ENCODE measurements around the gene PPM1H. TPM values are rescaled to one million over a fixed set of nuclear protein-coding genes. Genes with fewer than 3 reads are reported as not detected.
"Not testable (repeated sequence)": the region's sequence is repeated elsewhere in the genome, so short reads cannot be mapped to it uniquely, and the experiment has no call there.

The PPM1H gene
- total and polyA plus RNA-seq, 2 donors (not counting 1 experiment from before 2014, with no cell fraction given) = 0.01 TPM; not detected in 1

- no peaks in the 10 kb centered on the region for H4K20me1 ChIP-seq (ENCODE audit: control insufficient read depth, insufficient read depth, low read length, poor library complexity, severe bottlenecking)
- H3K36me3 ChIP-seq (replicated peaks in 1 of 2; ENCODE audit: control extremely low read depth in 1 of 2, control insufficient read depth in 1 of 2, extremely low read depth in 1 of 2, insufficient read depth in 2 of 2, low read length in 1 of 2) = no peaks in the 10 kb centered on the region
- H3K9me3 Mint-ChIP-seq (ENCODE audit: insufficient read depth) = no peaks in the 10 kb centered on the region
- H3K27ac Mint-ChIP-seq = no peak overlapping the region
- TF ChIP-seq EZH2 (IDR thresholded peaks at IDR 0.05; ENCODE audit: borderline replicate concordance, insufficient read depth, low read depth, low read length, poor library complexity, severe bottlenecking) (no peak), CTCF (IDR thresholded peaks at IDR 0.05) (no peak)
- H3K27me3 Mint-ChIP-seq = peaks cover 2% of the 10 kb centered on the region
- no peaks in the 10 kb centered on the region for H3K9me3 ChIP-seq (ENCODE audit: control extremely low read depth in 1 of 3, control insufficient read depth in 2 of 3, insufficient read depth in 1 of 3, low read length in 2 of 3)
- no peaks in the 10 kb centered on the region for H3K4me1 Mint-ChIP-seq
- H3K9ac ChIP-seq (ENCODE audit: low read length) = no peak overlapping the region
- ChIA-PET POLR2A (no interaction called here), CTCF (no interaction called here)
- H3K4me3 Mint-ChIP-seq = no peak overlapping the region
- no peak for ATAC-seq (ENCODE audit: low read depth)
- no peaks in the 10 kb centered on the region for H3K4me1 ChIP-seq (ENCODE audit: control insufficient read depth in 2 of 2, insufficient read depth in 2 of 2, low read length in 2 of 2)
- DNase-seq = no peak
- H3K4me3 ChIP-seq (ENCODE audit: control extremely low read depth in 1 of 5, extremely low read depth in 1 of 5, insufficient read depth in 1 of 5, low read depth in 2 of 5, low read length in 4 of 5) = no peak overlapping the region
- no peaks in the 10 kb centered on the region for H3K79me2 ChIP-seq (ENCODE audit: control insufficient read depth, insufficient read depth, low read length)
- no peak overlapping the region for H3K4me2 ChIP-seq (replicated peaks; ENCODE audit: low read depth, low read length, poor library complexity, severe bottlenecking)
- intact Hi-C loops (cut with micrococcal nuclease) = no loop called here
- H2AFZ ChIP-seq (ENCODE audit: insufficient read depth, low read depth, low read length, poor library complexity, severe bottlenecking) = no peak overlapping the region
- H3K27me3 ChIP-seq (replicated peaks in 1 of 4; ENCODE audit: control extremely low read depth in 1 of 4, control insufficient read depth in 3 of 4, insufficient read depth in 4 of 4, low read length in 3 of 4) = no peaks in the 10 kb centered on the region
- H3K27ac ChIP-seq (ENCODE audit: low read length in 2 of 2) = no peak overlapping the region
Measured at GRCh38 chr12:62966990-62967506, 32.1 kb upstream of the PPM1H start.

DNA sequence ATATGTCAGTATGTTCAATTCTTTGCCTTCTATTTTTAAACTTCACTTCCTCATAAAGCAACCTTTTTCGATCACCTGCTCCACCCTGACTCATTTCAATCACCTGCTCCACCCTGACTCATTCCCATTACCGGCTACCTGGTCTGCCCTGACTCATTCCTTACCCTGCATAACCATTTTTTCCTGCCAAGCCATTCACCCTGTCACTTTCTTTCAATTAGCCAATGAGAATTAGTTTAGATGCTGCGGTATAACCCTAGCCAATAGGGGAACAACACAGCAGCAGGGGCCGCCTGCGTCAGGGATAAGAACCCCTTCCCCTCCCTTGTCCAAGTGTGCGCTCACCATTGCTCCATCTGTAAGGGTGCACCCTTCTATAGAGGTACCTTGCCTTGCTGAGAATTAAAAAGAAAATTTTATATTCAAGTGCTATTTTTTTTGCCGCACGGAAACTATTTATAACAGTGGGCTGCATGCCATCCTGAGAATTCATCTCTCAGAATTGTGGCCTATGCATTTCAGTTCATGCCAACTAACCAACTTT is 31.6 kb upstream of the PPM1H start:
- CTCF ChIA-PET; H3K9me3 ChIP-seq (ENCODE audit: control extremely low read depth in 1 of 3, control insufficient read depth in 2 of 3, insufficient read depth in 1 of 3, low read length in 2 of 3); H3K4me3 Mint-ChIP-seq; H4K20me1 ChIP-seq (ENCODE audit: control insufficient read depth, insufficient read depth, low read length, poor library complexity, severe bottlenecking); intact Hi-C loops (cut with micrococcal nuclease); ATAC-seq (ENCODE audit: low read depth); H3K9ac ChIP-seq (ENCODE audit: low read length); H3K79me2 ChIP-seq (ENCODE audit: control insufficient read depth, insufficient read depth, low read length); DNase-seq; H3K4me1 Mint-ChIP-seq; H3K4me2 ChIP-seq (replicated peaks; ENCODE audit: low read depth, low read length, poor library complexity, severe bottlenecking); H3K4me3 ChIP-seq (ENCODE audit: control extremely low read depth in 1 of 5, extremely low read depth in 1 of 5, insufficient read depth in 1 of 5, low read depth in 2 of 5, low read length in 4 of 5); H3K27me3 Mint-ChIP-seq; H3K9me3 Mint-ChIP-seq (ENCODE audit: insufficient read depth); H3K36me3 ChIP-seq (replicated peaks in 1 of 2; ENCODE audit: control extremely low read depth in 1 of 2, control insufficient read depth in 1 of 2, extremely low read depth in 1 of 2, insufficient read depth in 2 of 2, low read length in 1 of 2); POLR2A ChIA-PET; H3K27ac ChIP-seq (ENCODE audit: low read length in 2 of 2); H3K27me3 ChIP-seq (replicated peaks in 1 of 4; ENCODE audit: control extremely low read depth in 1 of 4, control insufficient read depth in 3 of 4, insufficient read depth in 4 of 4, low read length in 3 of 4); H2AFZ ChIP-seq (ENCODE audit: insufficient read depth, low read depth, low read length, poor library complexity, severe bottlenecking); H3K4me1 ChIP-seq (ENCODE audit: control insufficient read depth in 2 of 2, insufficient read depth in 2 of 2, low read length in 2 of 2); H3K27ac Mint-ChIP-seq: not testable (repeated sequence)
- WGBS (ENCODE audit: insufficient coverage) = 93% methylated on average over 3 of the region's 8 CpGs

GRCh38 chr12:62965700-62966099 is 30.8 kb upstream of the PPM1H start:
- H3K4me3 Mint-ChIP-seq; H3K27ac Mint-ChIP-seq; H3K9me3 ChIP-seq (ENCODE audit: control extremely low read depth in 1 of 3, control insufficient read depth in 2 of 3, insufficient read depth in 1 of 3, low read length in 2 of 3); H3K9me3 Mint-ChIP-seq (ENCODE audit: insufficient read depth); H3K9ac ChIP-seq (ENCODE audit: low read length); intact Hi-C loops (cut with micrococcal nuclease); H3K4me1 ChIP-seq (ENCODE audit: control insufficient read depth in 2 of 2, insufficient read depth in 2 of 2, low read length in 2 of 2); H3K79me2 ChIP-seq (ENCODE audit: control insufficient read depth, insufficient read depth, low read length); POLR2A ChIA-PET; H3K27me3 Mint-ChIP-seq; H2AFZ ChIP-seq (ENCODE audit: insufficient read depth, low read depth, low read length, poor library complexity, severe bottlenecking); H3K36me3 ChIP-seq (replicated peaks in 1 of 2; ENCODE audit: control extremely low read depth in 1 of 2, control insufficient read depth in 1 of 2, extremely low read depth in 1 of 2, insufficient read depth in 2 of 2, low read length in 1 of 2); ATAC-seq (ENCODE audit: low read depth); H3K4me3 ChIP-seq (ENCODE audit: control extremely low read depth in 1 of 5, extremely low read depth in 1 of 5, insufficient read depth in 1 of 5, low read depth in 2 of 5, low read length in 4 of 5); CTCF ChIA-PET; H3K27me3 ChIP-seq (replicated peaks in 1 of 4; ENCODE audit: control extremely low read depth in 1 of 4, control insufficient read depth in 3 of 4, insufficient read depth in 4 of 4, low read length in 3 of 4); H3K4me1 Mint-ChIP-seq; H3K27ac ChIP-seq (ENCODE audit: low read length in 2 of 2); H4K20me1 ChIP-seq (ENCODE audit: control insufficient read depth, insufficient read depth, low read length, poor library complexity, severe bottlenecking); H3K4me2 ChIP-seq (replicated peaks; ENCODE audit: low read depth, low read length, poor library complexity, severe bottlenecking); DNase-seq: not testable (repeated sequence)
- WGBS (ENCODE audit: insufficient coverage) = 93% methylated on average over 3 of the region's 4 CpGs

Measured in B cell (primary cell).